Activated T-helper 9 cell treated with anti-CD3 and anti-CD28 coated beads, Interleukin-2, amount 50 U/mL, for 16 hours (primary cell): ENCODE data around the gene STEAP2.
A peak's percentile ranks its signal among the peaks of the same experiment; 100 is the strongest.
"Not testable (repeated sequence)": the region's sequence is repeated elsewhere in the genome, so short reads cannot be mapped to it uniquely, and the experiment has no call there.

ENCODE experiments used
- DNase-seq: peaks from one replicate; pipeline ENCODE4 v3.0.0-alpha.2; 2020; ENCODE audit warnings: low read depth

The STEAP2 gene

GRCh38 chr7:90233569-90233968 lies 22.0 kb downstream of the STEAP2 start:
- no peak for DNase-seq

- DNase-seq, result no peak
Measured at GRCh38 chr7:90236721-90237289, 25.3 kb downstream of the STEAP2 start.

DNA sequence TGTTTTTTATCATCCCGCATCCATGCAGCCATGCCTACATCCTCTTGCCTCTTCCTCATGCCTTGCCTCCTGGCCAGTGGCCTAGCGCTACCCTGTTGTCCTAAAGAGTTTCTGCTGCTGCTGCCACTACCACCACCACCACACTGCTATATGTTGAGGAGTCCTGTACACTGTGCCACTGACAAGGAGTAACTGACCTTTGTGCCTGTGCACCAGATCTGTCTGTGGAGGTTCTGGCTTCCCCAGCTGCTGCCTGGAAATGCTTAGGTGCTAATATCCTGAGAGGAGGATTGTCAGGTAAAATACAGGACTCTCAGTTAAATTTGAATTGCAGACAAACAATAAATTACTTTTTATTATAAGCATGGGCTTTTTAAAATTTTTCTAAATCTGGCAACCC lies 26.5 kb downstream of the STEAP2 start:
- no peak for DNase-seq

DNA sequence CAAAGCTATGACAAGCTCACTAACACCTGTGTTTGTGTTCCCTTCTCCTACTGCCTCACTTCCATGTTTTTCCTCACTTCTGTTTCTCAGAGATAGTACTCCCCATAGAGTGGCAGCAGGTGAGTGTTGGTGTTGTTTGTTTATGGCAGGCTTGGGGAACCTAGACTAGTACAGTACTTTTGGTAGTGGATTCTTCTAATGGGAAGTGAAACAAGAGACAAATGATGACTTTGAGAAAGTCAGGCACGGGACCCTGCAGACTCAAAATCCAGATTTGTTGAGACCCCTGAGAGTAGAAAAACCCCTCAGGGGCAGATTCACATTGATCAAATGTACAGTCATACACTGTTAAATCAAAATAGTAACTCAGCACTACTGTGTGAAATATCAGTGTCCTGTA lies 27.0 kb downstream of the STEAP2 start:
- no peak for DNase-seq

- DNase-seq, result no peak
Measured at GRCh38 chr7:90239050-90239449, 27.5 kb downstream of the STEAP2 start.

DNA sequence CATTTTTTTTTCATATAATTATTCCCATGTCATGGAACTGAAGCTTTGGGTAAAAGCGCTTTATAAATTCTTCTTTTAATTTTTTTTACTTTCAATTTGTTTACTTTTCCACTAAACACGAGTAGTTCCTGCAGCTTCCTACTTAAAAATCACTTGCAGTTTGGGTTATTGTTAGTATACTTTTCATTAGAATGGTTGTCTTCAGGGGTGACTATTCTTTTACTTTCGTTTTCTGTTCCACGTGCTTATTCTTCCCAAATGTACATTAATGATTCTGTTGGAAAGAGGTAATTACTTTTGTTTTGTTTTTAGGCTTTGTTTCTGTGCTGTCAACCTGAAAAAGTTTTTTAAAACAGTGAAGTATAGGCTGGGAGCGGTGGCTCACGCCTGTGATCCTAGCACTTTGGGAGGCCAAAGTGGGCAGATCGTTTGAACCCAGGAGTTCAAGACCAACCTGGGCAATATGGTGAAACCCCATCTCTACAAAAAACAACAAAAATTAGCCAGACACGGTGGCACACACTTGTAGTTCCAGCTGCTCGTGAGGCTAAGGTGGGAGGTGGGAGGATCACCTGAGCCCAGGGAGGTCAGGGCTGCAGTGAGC lies 28.2 kb downstream of the STEAP2 start:
- DNase-seq, result no peak

DNA sequence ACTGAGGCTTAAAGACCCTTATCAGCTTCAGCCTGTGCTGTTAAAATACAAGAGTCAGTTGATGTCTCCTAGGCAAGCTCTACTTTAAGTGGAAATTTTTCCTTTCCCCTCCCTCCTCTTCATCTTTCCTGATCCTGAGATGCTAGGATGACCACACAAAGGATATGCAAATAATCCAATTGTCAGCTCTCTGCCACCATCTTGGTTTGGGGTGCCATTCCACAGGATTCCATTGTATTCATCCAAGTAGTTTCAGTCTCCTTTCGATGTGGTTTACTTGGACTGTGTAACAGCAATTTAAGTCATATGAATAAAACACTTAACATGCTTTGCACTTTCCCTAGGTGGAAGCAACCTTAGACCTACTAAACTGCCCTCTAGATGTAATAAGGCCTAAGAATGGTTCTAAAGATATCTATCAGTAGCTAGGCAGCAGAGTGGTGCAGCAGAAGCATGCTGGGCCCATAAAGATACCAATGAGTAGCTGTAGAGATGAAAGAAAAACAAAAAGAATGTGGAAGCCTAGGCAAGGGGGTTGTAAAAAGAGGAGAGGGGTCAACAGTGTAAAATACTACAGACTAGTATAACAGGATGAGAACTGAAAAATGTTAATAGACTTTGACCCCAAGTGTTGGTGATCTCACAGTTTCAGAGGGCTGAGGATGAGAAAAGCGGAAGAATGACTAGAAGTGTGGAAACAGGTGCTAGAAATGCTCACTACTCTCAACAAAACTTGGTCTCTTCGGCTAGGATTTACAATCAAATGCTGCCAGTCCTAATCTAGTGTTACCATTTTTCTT lies 31.0 kb downstream of the STEAP2 start:
- DNase-seq, result no peak

DNA sequence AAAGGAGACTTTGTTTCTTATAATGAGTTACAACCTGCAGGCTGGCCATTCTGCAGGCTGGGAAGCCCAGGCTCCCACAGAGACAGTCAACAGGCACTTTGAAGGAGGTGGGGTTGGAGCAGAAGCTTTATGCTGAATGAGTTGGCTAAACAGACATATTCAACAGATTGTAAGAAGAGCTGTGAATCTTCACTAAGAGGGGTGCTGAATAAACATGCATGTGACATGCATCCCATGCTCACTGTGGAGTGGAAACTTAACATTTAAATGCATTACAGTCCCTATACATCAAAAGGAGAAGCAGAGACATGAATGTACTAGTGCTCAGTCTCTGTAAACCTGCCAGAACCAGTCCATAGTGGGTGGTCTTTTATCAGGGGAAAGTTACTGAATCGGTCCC lies 32.0 kb downstream of the STEAP2 start:
- DNase-seq, result no peak

GRCh38 chr7:90244565-90244908 lies 33.0 kb downstream of the STEAP2 start:
- no peak for DNase-seq

GRCh38 chr7:90244909-90245851 lies 33.6 kb downstream of the STEAP2 start, which contains the start of gene CFAP69:
Gene CFAP69 (plus strand): TSS chr7:90245174. CDS start chr7:90245425, 251 bp downstream.
- DNase-seq, result peak; percentile 79

- DNase-seq, result no peak
Measured at GRCh38 chr7:90246171-90246570, 34.6 kb downstream of the STEAP2 start.

GRCh38 chr7:90248706-90249105 lies 37.2 kb downstream of the STEAP2 start:
- no peak for DNase-seq

DNA sequence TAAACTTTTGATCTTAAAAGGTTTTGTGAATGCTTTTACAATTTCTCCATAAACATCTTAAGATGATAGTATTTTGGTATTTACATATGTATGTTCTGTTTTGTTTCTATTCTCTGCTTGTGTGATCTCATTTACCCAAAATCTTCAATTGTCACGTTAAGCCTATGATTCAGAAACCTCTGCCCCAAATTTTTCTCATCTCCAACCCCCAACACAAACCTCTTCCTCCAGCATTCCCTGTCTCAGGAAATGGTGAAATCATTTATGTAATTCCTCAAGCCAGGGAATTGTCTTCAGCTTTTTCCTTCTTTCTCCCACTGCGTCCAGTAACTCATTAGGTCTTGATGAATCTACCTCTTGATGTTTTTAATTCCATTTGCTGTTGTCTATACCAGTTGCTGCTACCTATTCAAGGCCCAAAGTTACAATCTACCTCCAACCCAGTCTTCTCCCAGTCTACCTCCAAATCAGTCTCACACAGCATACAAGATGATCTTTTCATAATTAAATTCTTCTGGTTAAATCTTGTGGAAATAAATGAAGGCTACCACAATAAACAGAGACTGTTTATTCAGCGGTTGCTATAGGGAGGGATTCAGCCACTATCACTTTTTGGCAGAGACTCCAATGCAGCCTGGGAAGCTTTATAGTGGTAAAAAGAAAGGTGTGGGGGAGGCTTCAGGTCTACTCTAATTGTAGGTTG lies 39.2 kb downstream of the STEAP2 start:
- no peak for DNase-seq

- DNase-seq, result no peak
Measured at GRCh38 chr7:90251304-90251635, 39.7 kb downstream of the STEAP2 start.

GRCh38 chr7:90256011-90256410 lies 44.5 kb downstream of the STEAP2 start:
- DNase-seq, result not testable (repeated sequence)

GRCh38 chr7:90256778-90257177 lies 45.2 kb downstream of the STEAP2 start:
- no peak for DNase-seq

DNA sequence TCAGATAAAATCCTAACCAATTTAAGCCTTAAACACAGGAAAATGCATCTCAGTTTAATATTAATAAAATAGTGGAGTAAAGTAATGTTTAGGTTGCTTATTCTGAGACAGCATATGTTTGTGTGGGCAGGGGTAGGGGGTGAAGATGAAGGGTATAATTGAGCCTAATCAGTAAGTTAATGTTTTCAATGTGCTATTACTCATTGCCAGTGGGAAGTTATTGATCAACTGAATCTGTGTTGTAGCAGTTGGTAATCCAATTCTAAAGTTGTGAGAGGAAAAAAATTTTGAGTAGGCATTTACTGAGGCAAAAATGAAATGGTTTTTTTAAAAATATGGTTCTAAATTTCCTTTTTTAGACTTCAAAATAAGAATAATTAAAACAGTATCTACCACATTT lies 49.9 kb downstream of the STEAP2 start:
- no peak for DNase-seq

- no peak for DNase-seq
Measured at GRCh38 chr7:90262438-90262837, 50.9 kb downstream of the STEAP2 start.

DNA sequence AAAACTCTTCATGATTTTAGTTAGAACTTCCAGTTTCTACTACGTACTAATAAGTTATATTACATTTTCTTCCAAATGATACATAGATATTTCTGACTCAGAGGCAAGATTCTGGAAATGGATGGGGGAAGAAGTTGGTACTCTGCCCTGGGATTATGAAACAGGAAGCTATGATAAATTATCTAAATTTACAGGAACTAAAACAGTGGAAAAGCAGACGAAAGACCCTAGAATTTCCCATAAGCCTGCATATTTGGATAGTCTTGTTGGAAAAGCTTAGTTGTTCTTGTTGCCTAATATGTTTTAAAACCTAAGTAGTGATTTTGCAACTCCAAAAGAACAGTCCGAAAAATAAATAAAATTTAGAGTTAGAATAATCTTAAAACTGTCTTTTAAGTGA lies 55.3 kb downstream of the STEAP2 start:
- no peak for DNase-seq

DNA sequence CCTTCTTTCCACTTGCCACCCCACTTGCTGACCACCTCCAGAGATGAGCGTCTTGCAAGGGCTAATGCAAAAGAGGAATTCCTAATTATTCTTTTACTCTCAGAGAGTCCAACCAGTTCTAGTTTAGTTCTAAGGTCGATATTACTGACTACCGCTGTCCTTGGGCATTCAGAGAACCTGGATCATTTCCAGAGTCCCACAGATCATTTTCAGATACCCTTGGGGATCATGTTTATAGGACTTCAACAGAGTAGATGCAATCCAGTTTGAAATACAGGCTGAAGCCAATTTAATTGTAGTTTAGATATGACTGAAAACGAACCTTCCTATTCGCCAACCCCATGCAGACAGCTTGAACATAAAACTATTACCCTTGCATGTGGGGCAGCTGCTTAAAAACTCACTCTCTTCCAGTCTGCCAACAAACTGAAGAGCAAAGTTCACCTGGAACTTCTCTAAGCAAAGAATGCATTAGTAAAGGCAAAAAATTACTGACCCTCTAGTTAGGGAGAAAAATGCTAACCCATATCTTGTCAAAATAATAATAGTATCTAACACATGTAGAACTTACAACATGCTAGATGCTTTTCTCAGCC lies 55.8 kb downstream of the STEAP2 start:
- no peak for DNase-seq

- DNase-seq, result no peak
Measured at GRCh38 chr7:90269163-90269562, 57.6 kb downstream of the STEAP2 start.
